ENCODE data around the gene ZG16B.
A peak's percentile ranks its signal among the peaks of the same experiment; 100 is the strongest.

The ZG16B gene

DNA sequence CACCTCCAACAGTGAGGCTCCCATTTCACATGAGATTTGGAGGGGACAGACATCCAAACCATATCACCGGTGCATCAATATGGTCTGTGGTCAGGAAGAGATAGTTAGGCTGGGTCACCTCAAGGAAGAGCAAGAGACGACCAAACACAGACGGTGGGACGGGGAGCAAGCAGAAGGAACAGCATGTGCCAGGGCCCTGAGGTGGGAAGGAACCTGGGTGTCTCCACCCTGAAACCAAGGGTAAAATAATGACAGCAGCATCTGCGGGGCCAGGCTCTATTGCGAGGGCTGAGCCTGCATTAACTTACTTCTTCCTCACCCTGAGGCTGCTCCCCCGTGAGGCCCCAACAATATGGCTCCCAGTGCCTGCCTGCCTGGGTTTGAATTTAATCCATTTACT, 21.9 kb upstream of the ZG16B start:
- DNase-seq, result no peak

- DNase-seq, result no peak
Observed at GRCh38 chr16:2809149-2809760, 20.8 kb upstream of the ZG16B start.

DNA sequence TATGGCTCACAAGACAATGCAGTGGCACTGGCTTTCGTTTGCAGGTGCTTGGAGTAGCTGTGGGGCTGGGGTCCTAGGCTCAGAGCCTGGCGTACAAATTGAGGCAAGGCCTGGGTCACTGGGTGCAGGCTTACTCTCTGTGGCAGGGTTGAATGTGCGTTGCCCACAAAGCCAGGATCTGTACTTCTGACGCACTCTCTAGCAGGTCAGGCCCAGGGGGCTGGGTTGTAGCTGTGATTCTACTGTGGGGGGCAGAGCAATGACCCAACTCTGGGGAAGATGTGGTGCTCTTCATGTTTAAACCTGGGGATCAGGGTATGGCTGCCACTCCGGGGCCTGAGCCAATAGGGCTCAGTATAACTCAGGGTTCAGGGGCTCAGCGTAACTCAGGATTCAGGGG, 19.5 kb upstream of the ZG16B start:
- no peak for DNase-seq

- no peak for DNase-seq
Observed at GRCh38 chr16:2811703-2812471, 18.2 kb upstream of the ZG16B start.

DNA sequence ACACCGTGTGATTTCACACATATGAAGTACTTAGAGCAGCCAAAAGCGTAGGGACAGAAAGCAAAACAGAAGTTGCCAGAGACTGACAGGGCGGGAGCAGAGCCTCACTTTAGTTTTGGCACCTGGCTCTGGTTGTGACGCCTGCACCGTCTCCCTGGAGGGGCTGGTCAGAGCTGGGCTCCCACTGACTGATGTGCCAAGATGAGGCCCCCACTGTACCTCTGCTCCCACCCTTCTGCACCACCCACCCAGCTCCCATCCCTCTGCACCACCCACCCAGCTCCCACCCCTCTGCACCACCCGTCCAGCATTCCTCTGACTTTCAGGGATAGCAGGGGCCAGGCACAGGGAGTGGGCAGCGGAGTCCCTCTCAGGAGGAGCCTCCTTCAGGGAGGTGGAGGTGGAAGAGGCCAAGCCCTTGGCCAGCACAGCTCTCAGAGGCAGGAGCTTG, 16.3 kb upstream of the ZG16B start:
- no peak for DNase-seq

DNA sequence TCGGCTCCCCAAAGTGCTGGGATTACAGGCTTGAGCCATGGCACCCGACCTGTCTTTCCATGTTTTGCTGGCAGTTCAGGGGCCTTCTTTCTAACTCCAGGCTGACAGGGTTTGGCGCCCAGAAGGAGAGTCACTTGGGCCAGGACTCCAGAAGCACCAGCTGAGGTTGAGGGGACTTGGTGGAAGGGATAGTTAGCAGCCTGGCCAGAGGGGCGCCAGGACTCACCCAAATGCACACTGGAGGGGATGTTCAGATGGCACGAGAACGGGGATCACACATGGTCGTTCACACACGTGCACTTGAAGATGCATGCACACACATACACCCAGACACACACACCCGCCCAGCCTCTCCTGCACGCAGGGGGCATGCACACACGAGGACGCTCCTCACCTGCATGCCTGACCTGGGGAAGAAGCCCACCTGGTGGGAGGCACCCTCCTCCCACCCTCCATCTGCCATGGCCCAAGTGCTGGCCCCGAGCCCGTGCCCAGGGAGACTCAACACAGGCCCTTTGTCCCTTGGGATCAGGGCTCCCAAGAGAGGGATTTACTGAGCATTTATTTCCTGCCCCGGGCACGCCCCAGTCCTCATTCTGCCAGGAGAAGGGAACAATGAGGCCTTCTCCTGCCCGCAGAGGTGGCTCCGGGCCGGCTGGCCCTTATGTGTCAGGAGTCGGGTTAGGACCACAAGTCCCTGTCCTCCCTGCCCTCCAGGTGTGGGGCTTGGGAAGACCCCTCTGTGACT, 15.4 kb upstream of the ZG16B start:
- DNase-seq, result no peak

GRCh38 chr16:2815299-2815771, 14.8 kb upstream of the ZG16B start:
- DNase-seq, result no peak

DNA sequence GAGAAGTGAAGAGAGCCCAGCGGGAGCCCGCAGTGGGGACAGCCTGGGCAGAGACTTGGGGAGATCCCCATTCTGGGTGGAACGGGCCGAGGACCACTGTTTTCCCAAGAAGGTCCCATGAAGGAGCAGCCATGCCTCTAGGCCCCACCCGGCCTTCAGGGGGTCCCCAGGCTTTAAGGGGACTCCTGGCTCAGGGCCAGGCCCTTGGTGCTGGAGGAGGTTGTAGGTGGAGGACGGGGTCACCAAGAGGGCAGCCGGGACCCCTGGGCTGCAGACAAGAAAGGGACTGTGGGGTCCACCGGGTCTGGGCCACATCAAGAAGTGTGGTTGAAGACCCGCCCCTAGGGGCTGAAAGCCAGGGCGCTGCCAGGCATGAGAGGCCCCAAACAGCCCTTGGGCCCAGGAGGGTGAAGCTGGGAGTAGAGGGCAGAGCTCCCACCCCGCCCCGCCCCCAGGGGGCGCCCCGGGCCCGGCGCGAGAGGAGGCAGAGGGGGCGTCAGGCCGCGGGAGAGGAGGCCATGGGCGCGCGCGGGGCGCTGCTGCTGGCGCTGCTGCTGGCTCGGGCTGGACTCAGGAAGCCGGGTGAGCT, 13.3 kb upstream of the ZG16B start, which contains the start of gene PRSS21:
PRSS21 (plus strand) TSS at position 487 of the 589 bp plus-strand sequence; CDS start at position 519, 32 bp downstream.
- DNase-seq, result peak; percentile 47

DNA sequence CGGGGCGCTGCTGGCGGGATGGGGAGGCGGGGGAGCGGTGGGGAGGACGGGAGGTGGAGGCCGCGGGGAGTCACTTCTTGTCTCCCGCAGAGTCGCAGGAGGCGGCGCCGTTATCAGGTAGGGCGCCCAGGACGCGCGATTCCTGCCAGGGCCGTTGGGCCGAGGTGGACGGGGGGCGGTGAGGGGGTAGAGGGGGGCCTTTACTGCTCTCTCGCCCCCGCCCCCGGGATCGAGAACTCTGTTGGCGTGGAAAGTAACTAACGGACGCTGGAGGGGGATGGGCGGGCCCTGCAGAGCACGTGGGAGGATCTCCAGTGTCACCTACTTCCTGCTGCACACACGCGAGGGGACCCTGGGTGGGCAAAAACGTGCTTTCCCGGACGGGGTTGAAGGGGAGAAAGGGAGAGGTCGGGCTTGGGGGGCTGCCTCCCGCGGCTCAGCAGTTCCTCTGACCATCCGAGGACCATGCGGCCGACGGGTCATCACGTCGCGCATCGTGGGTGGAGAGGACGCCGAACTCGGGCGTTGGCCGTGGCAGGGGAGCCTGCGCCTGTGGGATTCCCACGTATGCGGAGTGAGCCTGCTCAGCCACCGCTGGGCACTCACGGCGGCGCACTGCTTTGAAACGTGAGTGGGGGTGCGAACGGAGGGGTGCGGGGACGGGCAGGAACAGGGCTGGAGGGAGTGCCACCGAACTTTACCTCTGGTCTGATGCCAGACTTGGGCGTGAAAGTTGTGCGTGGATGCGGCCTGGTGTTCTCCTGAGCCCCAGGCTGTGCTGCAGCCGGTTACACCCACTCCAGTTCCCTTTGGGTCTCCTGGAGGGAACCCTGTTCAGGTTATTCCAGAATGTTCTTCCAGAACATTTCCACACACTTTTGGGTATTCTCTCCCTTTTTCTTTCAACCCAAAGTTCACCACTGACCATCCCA, 12.5 kb upstream of the ZG16B start:
- peak; percentile 24 for DNase-seq

DNA sequence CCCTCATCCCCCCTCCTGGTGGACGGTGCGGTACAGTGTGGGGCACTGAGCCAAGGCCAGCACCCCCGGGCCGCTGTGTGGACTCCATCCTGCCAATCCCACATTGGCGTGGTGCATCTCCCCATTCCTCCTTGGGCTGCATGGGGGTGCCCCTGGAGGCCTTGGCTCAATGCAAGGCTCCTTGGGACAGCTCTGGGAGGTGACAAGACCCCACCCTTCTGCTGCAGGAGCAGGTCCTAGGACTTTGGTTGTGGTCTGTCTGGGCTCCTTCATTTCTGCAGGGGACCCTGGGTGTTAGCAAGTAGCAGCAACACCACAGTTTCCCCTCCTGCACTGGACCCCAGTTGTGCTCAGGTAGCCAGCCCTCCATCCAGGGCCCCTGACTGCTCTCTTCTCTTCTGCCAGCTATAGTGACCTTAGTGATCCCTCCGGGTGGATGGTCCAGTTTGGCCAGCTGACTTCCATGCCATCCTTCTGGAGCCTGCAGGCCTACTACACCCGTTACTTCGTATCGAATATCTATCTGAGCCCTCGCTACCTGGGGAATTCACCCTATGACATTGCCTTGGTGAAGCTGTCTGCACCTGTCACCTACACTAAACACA, 11.7 kb upstream of the ZG16B start:
- no peak for DNase-seq

DNA sequence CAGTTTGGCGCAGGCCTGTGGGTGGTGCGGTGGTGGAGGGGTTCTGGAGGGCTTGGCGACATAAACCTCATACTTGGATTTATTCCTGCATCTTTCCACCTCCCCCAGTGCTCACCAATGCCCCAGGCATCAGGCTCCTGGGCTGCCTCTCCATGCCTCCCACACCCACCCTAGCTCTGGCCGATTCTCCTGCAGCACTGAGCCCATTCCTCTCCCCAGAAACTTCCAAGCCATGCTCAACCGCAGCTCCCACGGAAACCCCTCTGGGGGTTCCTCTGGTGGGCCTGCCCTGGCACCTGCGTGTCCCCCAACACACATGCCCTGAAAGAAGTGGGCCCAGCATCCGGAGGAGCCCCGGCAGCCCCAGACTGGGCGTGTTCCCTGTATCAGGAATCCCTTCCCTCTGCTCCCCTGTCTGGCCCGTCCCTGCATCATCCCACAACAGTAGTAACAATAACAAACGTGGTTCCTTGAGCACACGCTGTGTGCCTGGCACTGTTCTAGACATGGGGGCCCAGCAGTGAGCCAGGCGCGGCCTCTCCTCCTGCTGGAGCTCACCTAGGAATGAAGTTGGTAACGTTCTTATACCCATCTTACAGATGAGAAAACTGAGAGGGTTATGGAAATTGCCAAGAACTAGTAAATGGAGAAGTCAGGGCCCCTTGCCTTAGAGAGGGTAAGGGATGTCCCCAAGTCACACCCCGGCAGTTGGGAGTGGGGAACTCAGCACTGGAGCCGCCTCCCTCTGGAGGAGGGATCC, 10.7 kb upstream of the ZG16B start:
- DNase-seq, result no peak

GRCh38 chr16:2819939-2820835, 9.9 kb upstream of the ZG16B start:
- DNase-seq, result no peak

DNA sequence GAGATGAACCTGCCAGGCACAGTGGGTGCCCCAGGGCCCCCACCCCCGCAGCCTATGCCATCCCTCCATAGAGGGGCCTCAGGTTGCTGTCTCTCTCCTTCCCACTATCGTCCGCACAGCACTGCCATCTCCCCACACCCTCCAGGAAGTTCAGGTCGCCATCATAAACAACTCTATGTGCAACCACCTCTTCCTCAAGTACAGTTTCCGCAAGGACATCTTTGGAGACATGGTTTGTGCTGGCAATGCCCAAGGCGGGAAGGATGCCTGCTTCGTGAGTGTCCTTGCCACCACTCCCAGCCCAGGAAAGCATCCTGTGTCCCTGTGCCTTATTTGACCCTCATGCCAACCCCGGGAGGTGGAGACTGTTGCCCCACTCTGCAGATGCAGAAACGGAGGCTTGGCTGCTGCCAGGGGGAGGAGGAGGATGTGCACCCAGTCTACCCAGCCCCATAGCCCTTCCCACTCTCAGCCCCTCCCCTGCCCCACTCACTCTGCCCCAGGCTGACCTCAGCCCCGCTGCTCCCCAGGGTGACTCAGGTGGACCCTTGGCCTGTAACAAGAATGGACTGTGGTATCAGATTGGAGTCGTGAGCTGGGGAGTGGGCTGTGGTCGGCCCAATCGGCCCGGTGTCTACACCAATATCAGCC, 9.1 kb upstream of the ZG16B start:
- no peak for DNase-seq

- no peak for DNase-seq
Observed at GRCh38 chr16:2821487-2822157, 8.5 kb upstream of the ZG16B start.

DNA sequence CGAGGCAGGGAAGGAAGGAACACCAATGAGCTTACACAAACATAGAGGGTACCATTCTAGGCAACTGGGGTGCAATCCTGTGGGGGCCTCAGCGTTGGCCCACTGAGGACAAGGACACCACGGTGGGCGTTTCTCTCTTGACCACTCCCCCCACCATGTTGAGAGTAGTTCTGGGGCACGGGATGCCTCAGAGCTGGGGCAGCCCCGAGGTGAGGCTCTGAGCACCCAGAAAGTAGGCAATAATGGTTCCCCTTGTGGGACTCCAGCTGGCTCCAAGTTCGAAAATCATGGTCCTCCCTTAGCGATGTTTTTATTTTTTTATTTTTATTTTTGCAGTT, 8.0 kb upstream of the ZG16B start:
- no peak for DNase-seq

DNA sequence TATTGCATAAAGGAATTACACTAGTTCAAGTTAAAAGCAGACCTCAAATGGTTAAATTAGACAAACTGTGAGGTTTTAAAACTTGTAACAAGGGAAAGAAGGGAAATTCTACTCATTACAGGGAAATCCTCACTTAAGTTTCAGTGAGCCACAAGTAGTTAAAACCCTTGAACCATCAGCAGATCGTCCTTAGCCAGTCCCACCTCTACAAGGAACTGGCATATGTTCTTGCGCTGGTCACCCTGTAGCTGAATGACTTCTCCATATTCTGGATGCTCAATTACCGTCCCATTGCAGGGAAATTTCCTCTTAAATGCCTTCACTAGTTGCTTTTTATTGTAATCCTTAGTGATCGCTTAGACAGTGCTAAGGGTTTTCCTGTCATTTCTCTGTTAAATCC, 7.6 kb upstream of the ZG16B start:
- DNase-seq, result no peak

DNA sequence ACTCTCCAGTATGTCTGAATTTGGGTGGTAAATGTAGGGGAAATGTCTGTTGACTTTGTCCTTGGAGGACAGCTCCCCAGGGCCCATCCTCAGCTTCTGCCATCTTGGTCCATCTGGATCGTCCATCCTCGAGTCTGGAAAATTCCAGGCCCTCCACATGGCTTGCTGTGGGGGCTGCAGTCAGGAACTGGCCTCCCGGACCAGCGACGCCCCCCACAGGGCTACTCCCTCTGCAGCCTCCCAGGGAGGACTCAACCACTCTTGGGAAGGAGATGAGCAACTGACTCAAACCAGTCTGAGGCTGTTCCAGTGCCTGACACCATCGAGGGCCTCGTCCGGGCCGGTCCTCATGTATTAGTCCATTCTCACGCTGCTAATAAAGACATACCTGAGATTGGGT, 5.5 kb upstream of the ZG16B start:
- no peak for DNase-seq

DNA sequence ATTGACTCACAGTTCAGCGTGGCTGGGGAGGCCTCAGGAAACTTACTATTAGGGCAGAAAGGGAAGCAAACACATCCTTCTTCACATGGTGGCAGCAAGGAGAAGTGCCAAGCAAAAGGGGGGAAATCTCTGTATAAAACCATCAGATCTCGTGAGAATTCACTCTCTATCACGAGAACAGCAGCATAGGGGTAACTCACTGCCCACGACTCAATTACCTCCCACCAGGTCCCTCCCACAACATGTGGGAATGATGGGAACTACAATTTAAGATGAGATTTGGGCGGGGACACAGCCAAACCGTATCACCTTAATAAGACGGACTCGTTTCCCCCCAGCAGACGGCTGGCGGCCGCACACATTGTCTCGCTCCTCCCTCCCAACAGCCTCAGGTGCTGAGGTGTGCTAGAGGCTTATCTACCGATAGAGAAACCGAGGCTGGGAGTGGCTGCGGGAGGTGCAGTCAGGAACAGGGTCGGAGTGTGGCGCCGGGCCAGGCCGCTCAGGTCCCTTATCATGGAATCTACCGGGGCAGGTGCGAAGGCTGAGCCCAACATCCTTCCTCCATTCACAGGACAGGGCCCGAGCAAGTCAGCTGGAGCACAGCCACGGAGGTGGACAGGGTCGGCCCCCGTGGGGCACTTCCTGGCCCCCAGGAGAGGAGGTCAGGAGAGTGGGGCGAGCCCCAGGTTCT, 4.9 kb upstream of the ZG16B start:
- no peak for DNase-seq
